Calu3 (cell line): ENCODE data around the gene TSPAN18. TPM values are rescaled to one million over a fixed set of nuclear protein-coding genes. Genes with fewer than 3 reads are reported as not detected.

Experiments
- BruUV-seq: library from RNA; stranded (reverse); fragments of 400-500 nt; replicated peaks from 2 replicates; lab custom pipeline; 2021; lab: Mats Ljungman, UMichigan
- CTCF ChIA-PET: fragments of 300-600 bp; sonication (Branson Sonifier 250); formaldehyde crosslinking; loops from one replicate; lab custom pipeline; 2022; ENCODE audit warnings: antibody characterized with exemption; lab: Charles Lee
- DNase-seq: peaks from one replicate; pipeline ENCODE4 v3.0.0; 2022
- H3K27ac Mint-ChIP-seq: one replicate; pipeline ENCODE4 v1.8.0; 2022; ENCODE audit warnings: mixed read lengths; ENCODE audit not compliant: unreplicated experiment
- H3K27me3 Mint-ChIP-seq: one replicate; pipeline ENCODE4 v1.8.0; 2022; ENCODE audit warnings: mixed read lengths; ENCODE audit not compliant: unreplicated experiment
- H3K36me3 Mint-ChIP-seq: one replicate; pipeline ENCODE4 v1.8.0; 2022; ENCODE audit warnings: mild to moderate bottlenecking, moderate library complexity, mixed read lengths; ENCODE audit not compliant: insufficient read depth, unreplicated experiment
- H3K4me1 Mint-ChIP-seq: one replicate; pipeline ENCODE4 v1.8.0; 2022; ENCODE audit warnings: mild to moderate bottlenecking, low read depth, mixed read lengths; ENCODE audit not compliant: unreplicated experiment
- H3K4me3 Mint-ChIP-seq: one replicate; pipeline ENCODE4 v1.8.0; 2022; ENCODE audit warnings: mild to moderate bottlenecking, low read depth, moderate library complexity, mixed read lengths; ENCODE audit not compliant: unreplicated experiment
- H3K9me3 Mint-ChIP-seq: one replicate; pipeline ENCODE4 v1.8.0; 2022; ENCODE audit warnings: low read depth, mixed read lengths; ENCODE audit not compliant: unreplicated experiment
- intact Hi-C: fragments of 100-400 bp; cut with micrococcal nuclease; formaldehyde crosslinking; loops from one replicate; pipeline ENCODE4 v1.10.0; 2022; ENCODE audit not compliant: unreplicated experiment
- total RNA-seq: library from RNA; stranded (reverse); gene quantifications from 2 replicates; pipeline ENCODE4 v1.2.3, GENCODE V29; 2022
- TF ChIP-seq, protein P1 (sequence below): fragments of 200-600 bp; IDR thresholded peaks from one replicate; pipeline ENCODE4 v1.8.0; 2022; ENCODE audit warnings: antibody characterized with exemption; ENCODE audit not compliant: unreplicated experiment

The TSPAN18 gene
- total RNA-seq, 1 experiment from 2014 or later: not detected

GRCh38 chr11:44916801-44917385 lies 190.1 kb downstream of the TSPAN18 start:
- no peak for DNase-seq
- Mint-ChIP-seq H3K27ac (no peak overlapping the region), H3K9me3 (no peaks in the 10 kb centered on the region), H3K4me3 (no peak overlapping the region), H3K27me3 (peaks cover 80% of the 10 kb centered on the region), H3K36me3 (no peaks in the 10 kb centered on the region), H3K4me1 (no peaks in the 10 kb centered on the region)
- BruUV-seq: no TSS peak
- intact Hi-C loops: no loop called here
- CTCF ChIA-PET: no interaction called here
- TF ChIP-seq, protein P1, sequence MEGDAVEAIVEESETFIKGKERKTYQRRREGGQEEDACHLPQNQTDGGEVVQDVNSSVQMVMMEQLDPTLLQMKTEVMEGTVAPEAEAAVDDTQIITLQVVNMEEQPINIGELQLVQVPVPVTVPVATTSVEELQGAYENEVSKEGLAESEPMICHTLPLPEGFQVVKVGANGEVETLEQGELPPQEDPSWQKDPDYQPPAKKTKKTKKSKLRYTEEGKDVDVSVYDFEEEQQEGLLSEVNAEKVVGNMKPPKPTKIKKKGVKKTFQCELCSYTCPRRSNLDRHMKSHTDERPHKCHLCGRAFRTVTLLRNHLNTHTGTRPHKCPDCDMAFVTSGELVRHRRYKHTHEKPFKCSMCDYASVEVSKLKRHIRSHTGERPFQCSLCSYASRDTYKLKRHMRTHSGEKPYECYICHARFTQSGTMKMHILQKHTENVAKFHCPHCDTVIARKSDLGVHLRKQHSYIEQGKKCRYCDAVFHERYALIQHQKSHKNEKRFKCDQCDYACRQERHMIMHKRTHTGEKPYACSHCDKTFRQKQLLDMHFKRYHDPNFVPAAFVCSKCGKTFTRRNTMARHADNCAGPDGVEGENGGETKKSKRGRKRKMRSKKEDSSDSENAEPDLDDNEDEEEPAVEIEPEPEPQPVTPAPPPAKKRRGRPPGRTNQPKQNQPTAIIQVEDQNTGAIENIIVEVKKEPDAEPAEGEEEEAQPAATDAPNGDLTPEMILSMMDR: no peak

GRCh38 chr11:44917741-44918140 lies 191.0 kb downstream of the TSPAN18 start:
- Mint-ChIP-seq H3K27me3 (peaks cover 80% of the 10 kb centered on the region), H3K36me3 (no peaks in the 10 kb centered on the region), H3K27ac (no peak overlapping the region), H3K9me3 (no peaks in the 10 kb centered on the region), H3K4me1 (no peaks in the 10 kb centered on the region), H3K4me3 (no peak overlapping the region)
- CTCF ChIA-PET: no interaction called here
- TF ChIP-seq, protein P1: no peak
- intact Hi-C loops: no loop called here
- no TSS peak for BruUV-seq
- no peak for DNase-seq

DNA sequence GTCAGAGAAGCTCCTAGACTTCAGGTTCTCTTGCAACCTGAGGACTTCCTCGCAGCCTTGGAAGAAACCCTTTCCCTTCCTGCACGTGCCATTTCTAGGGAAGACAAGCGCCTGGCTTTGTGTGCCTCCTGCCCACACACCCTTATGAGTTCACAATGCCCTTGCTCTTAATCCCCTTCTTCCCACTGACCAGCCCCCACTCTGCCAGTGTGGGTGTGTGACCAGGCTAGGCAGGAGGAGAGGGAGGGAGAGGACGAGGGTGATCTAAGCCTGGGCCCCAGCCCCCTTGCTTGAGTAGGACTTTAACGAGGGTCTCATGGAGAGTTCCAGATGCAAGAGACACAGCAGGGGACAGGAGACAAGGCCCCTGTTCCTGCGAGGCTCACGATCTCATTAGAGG lies 193.7 kb downstream of the TSPAN18 start:
- Mint-ChIP-seq H3K4me3 (no peak overlapping the region), H3K27ac (no peak overlapping the region), H3K9me3 (no peaks in the 10 kb centered on the region), H3K27me3 (peaks cover 83% of the 10 kb centered on the region), H3K4me1 (no peaks in the 10 kb centered on the region), H3K36me3 (no peaks in the 10 kb centered on the region)
- BruUV-seq: no TSS peak
- intact Hi-C loops: no loop called here
- CTCF ChIA-PET: no interaction called here
- DNase-seq: no peak
- TF ChIP-seq, protein P1: no peak

DNA sequence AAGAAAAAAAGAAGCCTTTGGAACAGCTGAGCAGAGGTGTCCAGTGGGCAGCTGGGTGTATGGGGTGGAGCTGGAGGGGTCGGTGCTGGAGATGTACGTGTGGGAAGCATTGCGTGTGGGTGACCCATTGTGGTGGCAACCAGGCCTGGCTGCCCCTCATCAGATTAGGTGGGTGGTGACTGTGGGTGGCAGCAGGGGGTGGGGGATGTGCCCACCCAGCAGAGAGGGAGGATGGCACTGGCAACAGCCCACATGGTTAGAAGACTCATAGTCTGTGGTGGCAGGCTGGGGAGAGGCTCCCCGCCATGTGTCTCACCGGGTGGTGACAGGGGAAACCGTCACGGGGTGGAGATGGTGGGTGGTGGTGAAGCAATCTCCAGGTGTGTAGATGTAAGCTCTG lies 196.4 kb downstream of the TSPAN18 start:
- H3K9me3 Mint-ChIP-seq: no peaks in the 10 kb centered on the region
- CTCF ChIA-PET: no interaction called here
- DNase-seq: no peak
- TF ChIP-seq, protein P1: no peak
- H3K27me3 Mint-ChIP-seq: peaks cover 75% of the 10 kb centered on the region
- no peaks in the 10 kb centered on the region for H3K36me3 Mint-ChIP-seq
- BruUV-seq: no TSS peak
- intact Hi-C loops: no loop called here
- no peaks in the 10 kb centered on the region for H3K4me1 Mint-ChIP-seq
- no peak overlapping the region for H3K4me3 Mint-ChIP-seq
- no peak overlapping the region for H3K27ac Mint-ChIP-seq
